ENCODE data around the gene PLXNA4. TPM values are rescaled to one million over a fixed set of nuclear protein-coding genes. Genes with fewer than 3 reads are reported as not detected.

The PLXNA4 gene
- polyA plus RNA-seq, 1 donor (not counting 4 experiments of a cell fraction or from before 2014, with no cell fraction given) = 0.01 TPM

DNA sequence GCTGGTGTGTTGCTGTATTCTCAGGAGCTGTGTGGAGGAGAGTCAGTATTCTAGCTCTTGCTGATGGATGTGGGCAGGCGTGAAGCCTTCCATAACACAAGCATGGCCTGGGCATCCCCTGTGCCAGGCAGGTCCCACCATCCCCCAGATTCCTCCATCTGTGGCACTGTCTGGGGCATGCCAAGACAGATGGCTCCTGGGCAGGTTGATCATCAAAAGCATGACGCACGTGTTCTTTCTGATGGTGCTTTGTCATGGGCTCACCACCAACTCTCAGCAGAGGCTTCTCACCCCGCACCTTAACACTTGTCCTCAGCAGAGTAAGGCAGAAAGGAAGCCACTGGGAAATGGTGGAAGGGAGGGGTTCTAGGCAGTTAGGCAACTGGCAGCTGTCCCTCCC, 364.3 kb downstream of the PLXNA4 start:
- H3K4me1 ChIP-seq (ENCODE audit: control insufficient read depth, extremely low read depth, insufficient read depth, low read length) = no peaks in the 10 kb centered on the region
- peak; percentile 45 for DNase-seq (ENCODE audit: low read depth, low spot score)
- no peak for TF ChIP-seq EZH2 (IDR thresholded peaks at IDR 0.05; ENCODE audit: low read length)
- no peak for TF ChIP-seq CTCF (optimal IDR thresholded peaks at IDR 0.05 in 1 of 3, IDR thresholded peaks at IDR 0.05 in 1 of 3, conservative IDR thresholded peaks at IDR 0.05 in 1 of 3; ENCODE audit: extremely low read depth in 1 of 3, insufficient read depth in 2 of 3, low read length in 3 of 3)
- no peak overlapping the region for H3K4me2 ChIP-seq (ENCODE audit: control insufficient read depth, extremely low read depth, insufficient read depth, low read depth, low read length)
- H3K27me3 ChIP-seq (ENCODE audit: control insufficient read depth, extremely low read depth, insufficient read depth, low read length) = peaks cover 9% of the 10 kb centered on the region
- no peak for FAIRE-seq
- H3K36me3 ChIP-seq (ENCODE audit: control insufficient read depth in 2 of 2, extremely low read depth in 1 of 2, insufficient read depth in 2 of 2, low read length in 2 of 2) = no peaks in the 10 kb centered on the region
- no peaks in the 10 kb centered on the region for H4K20me1 ChIP-seq (ENCODE audit: control insufficient read depth, extremely low read depth, insufficient read depth, low read length)
- H3K79me2 ChIP-seq (ENCODE audit: control insufficient read depth, insufficient read depth, low read length) = no peaks in the 10 kb centered on the region
- dilution Hi-C loops (cut with MboI; ENCODE audit: extremely low pct_ligation_motif_present, low sequenced_read_pairs) = no loop called here
- H2AFZ ChIP-seq (ENCODE audit: control insufficient read depth, low read length) = no peak overlapping the region
- no peaks in the 10 kb centered on the region for H3K9me1 ChIP-seq (ENCODE audit: control insufficient read depth, extremely low read depth, insufficient read depth, low read length)
- H3K9me3 ChIP-seq (ENCODE audit: control insufficient read depth, low read depth, low read length) = no peaks in the 10 kb centered on the region
- no peak overlapping the region for H3K9ac ChIP-seq (ENCODE audit: control insufficient read depth, extremely low read depth, insufficient read depth, low read length)
- H3K27ac ChIP-seq (ENCODE audit: control insufficient read depth, insufficient read depth, low read length) = no peak overlapping the region
- no peak overlapping the region for H3K4me3 ChIP-seq (ENCODE audit: control insufficient read depth in 2 of 3, extremely low read depth in 1 of 3, insufficient read depth in 2 of 3, low read depth in 1 of 3, low read length in 3 of 3)

- Histone ChIP-seq H4K20me1 (ENCODE audit: control insufficient read depth, extremely low read depth, insufficient read depth, low read length) (no peaks in the 10 kb centered on the region), H3K4me2 (ENCODE audit: control insufficient read depth, extremely low read depth, insufficient read depth, low read depth, low read length) (no peak overlapping the region), H3K9me3 (ENCODE audit: control insufficient read depth, low read depth, low read length) (no peaks in the 10 kb centered on the region), H3K27ac (ENCODE audit: control insufficient read depth, insufficient read depth, low read length) (no peak overlapping the region), H3K4me1 (ENCODE audit: control insufficient read depth, extremely low read depth, insufficient read depth, low read length) (no peaks in the 10 kb centered on the region), H3K4me3 (ENCODE audit: control insufficient read depth in 2 of 3, extremely low read depth in 1 of 3, insufficient read depth in 2 of 3, low read depth in 1 of 3, low read length in 3 of 3) (no peak overlapping the region), H3K79me2 (ENCODE audit: control insufficient read depth, insufficient read depth, low read length) (no peaks in the 10 kb centered on the region), H2AFZ (ENCODE audit: control insufficient read depth, low read length) (no peak overlapping the region), H3K9ac (ENCODE audit: control insufficient read depth, extremely low read depth, insufficient read depth, low read length) (no peak overlapping the region), H3K36me3 (ENCODE audit: control insufficient read depth in 2 of 2, extremely low read depth in 1 of 2, insufficient read depth in 2 of 2, low read length in 2 of 2) (no peaks in the 10 kb centered on the region), H3K27me3 (ENCODE audit: control insufficient read depth, extremely low read depth, insufficient read depth, low read length) (peaks cover 9% of the 10 kb centered on the region), H3K9me1 (ENCODE audit: control insufficient read depth, extremely low read depth, insufficient read depth, low read length) (no peaks in the 10 kb centered on the region)
- no peak for FAIRE-seq
- TF ChIP-seq EZH2 (IDR thresholded peaks at IDR 0.05; ENCODE audit: low read length) (no peak), CTCF (optimal IDR thresholded peaks at IDR 0.05 in 1 of 3, IDR thresholded peaks at IDR 0.05 in 1 of 3, conservative IDR thresholded peaks at IDR 0.05 in 1 of 3; ENCODE audit: extremely low read depth in 1 of 3, insufficient read depth in 2 of 3, low read length in 3 of 3) (no peak)
- DNase-seq (ENCODE audit: low read depth, low spot score) = no peak
- dilution Hi-C loops (cut with MboI; ENCODE audit: extremely low pct_ligation_motif_present, low sequenced_read_pairs) = no loop called here
Measured at GRCh38 chr7:132210821-132211220, 365.4 kb downstream of the PLXNA4 start.

Data from keratinocyte (primary cell).